Large intestine (tissue), 3 donors: Measurements from ENCODE around the gene TKFC. TPM values are rescaled to one million over a fixed set of nuclear protein-coding genes. Genes with fewer than 3 reads are reported as not detected.

Experiments
- DNase-seq, 2 donors: peaks; one replicate each; pipeline versions ENCODE4 v3.0.0 to v3.0.0-alpha.2; 2013
- H3K27ac ChIP-seq: one replicate; pipeline ENCODE4 v1.5.1; 2013; ENCODE audit warnings: low read length
- H3K27me3 ChIP-seq: 2 replicates; pipeline ENCODE4 v1.6.1; 2013; ENCODE audit warnings: low read length; ENCODE audit not compliant: control insufficient read depth, insufficient read depth
- H3K36me3 ChIP-seq: 2 replicates; pipeline ENCODE4 v1.6.1; 2013; ENCODE audit warnings: low read length; ENCODE audit not compliant: control insufficient read depth, insufficient read depth
- H3K4me1 ChIP-seq: one replicate; pipeline ENCODE4 v1.6.1; 2013; ENCODE audit warnings: low read length; ENCODE audit not compliant: control insufficient read depth, insufficient read depth
- H3K4me3 ChIP-seq: one replicate; pipeline ENCODE4 v1.5.1; 2013; ENCODE audit warnings: low read length
- H3K9me3 ChIP-seq: one replicate; pipeline ENCODE4 v1.6.1; 2013; ENCODE audit warnings: mild to moderate bottlenecking, low read depth, low read length, moderate library complexity; ENCODE audit not compliant: control insufficient read depth
- WGBS: methylation state at CpG from one replicate; pipeline ENCODE4 v1.1.5; 2013; ENCODE audit warnings: low lambda C conversion rate; ENCODE audit not compliant: insufficient coverage; 5-methylcytosine and 5-hydroxymethylcytosine counted together
- polyA plus RNA-seq: library from polyadenylated mRNA; unstranded; fragments of 120-200 nt; gene quantifications from one replicate; pipeline ENCODE4 v1.2.1, GENCODE V29; 2013

The TKFC gene
- polyA plus RNA-seq, 1 donor = 285 TPM

- DNase-seq = no peak
- H3K4me3 ChIP-seq = no peak overlapping the region
- peaks cover 35% of the 10 kb centered on the region for H3K36me3 ChIP-seq
- peaks cover 3% of the 10 kb centered on the region for H3K9me3 ChIP-seq
- 100% methylated on average over 1 of the region's 1 CpG for WGBS
- H3K27ac ChIP-seq = no peak overlapping the region
- H3K4me1 ChIP-seq = peaks cover 32% of the 10 kb centered on the region
- peaks cover 12% of the 10 kb centered on the region for H3K27me3 ChIP-seq
Observed at GRCh38 chr11:61297341-61297740, 35.7 kb upstream of the TKFC start.

GRCh38 chr11:61297746-61298145 is 35.3 kb upstream of the TKFC start:
- H3K27ac ChIP-seq = no peak overlapping the region
- DNase-seq = peak in 1 of 2 donors; percentile 8
- H3K27me3 ChIP-seq = peaks cover 12% of the 10 kb centered on the region
- H3K9me3 ChIP-seq = peaks cover 3% of the 10 kb centered on the region
- WGBS = no CpG with 5 or more reads among the region's 5 CpGs
- no peak overlapping the region for H3K4me3 ChIP-seq
- H3K4me1 ChIP-seq = peaks cover 32% of the 10 kb centered on the region
- peaks cover 39% of the 10 kb centered on the region for H3K36me3 ChIP-seq

- Histone ChIP-seq H3K27me3 (peaks cover 8% of the 10 kb centered on the region), H3K4me1 (peaks cover 28% of the 10 kb centered on the region), H3K36me3 (peaks cover 48% of the 10 kb centered on the region), H3K9me3 (peaks cover 3% of the 10 kb centered on the region), H3K4me3 (no peak overlapping the region), H3K27ac (no peak overlapping the region)
- DNase-seq = peak; percentile 58 to 81
- no CpG with 5 or more reads among the region's 4 CpGs for WGBS
Observed at GRCh38 chr11:61298663-61299244, 34.3 kb upstream of the TKFC start.

GRCh38 chr11:61302550-61302949 is 30.5 kb upstream of the TKFC start:
- peaks cover 15% of the 10 kb centered on the region for H3K4me1 ChIP-seq
- H3K9me3 ChIP-seq = no peaks in the 10 kb centered on the region
- H3K36me3 ChIP-seq = peaks cover 72% of the 10 kb centered on the region
- no CpG with 5 or more reads among the region's 13 CpGs for WGBS
- DNase-seq = no peak
- H3K27me3 ChIP-seq = no peaks in the 10 kb centered on the region
- H3K27ac ChIP-seq = no peak overlapping the region
- no peak overlapping the region for H3K4me3 ChIP-seq

GRCh38 chr11:61303725-61304124 is 29.3 kb upstream of the TKFC start:
- Histone ChIP-seq H3K27ac (no peak overlapping the region), H3K36me3 (peaks cover 84% of the 10 kb centered on the region), H3K4me3 (no peak overlapping the region), H3K9me3 (no peaks in the 10 kb centered on the region), H3K27me3 (no peaks in the 10 kb centered on the region), H3K4me1 (peaks cover 10% of the 10 kb centered on the region)
- no CpG with 5 or more reads among the region's 9 CpGs for WGBS
- DNase-seq = no peak

GRCh38 chr11:61305417-61305816 is 27.6 kb upstream of the TKFC start:
- H3K27ac ChIP-seq = no peak overlapping the region
- no peaks in the 10 kb centered on the region for H3K9me3 ChIP-seq
- no peaks in the 10 kb centered on the region for H3K27me3 ChIP-seq
- H3K36me3 ChIP-seq = peaks cover 85% of the 10 kb centered on the region
- H3K4me3 ChIP-seq = no peak overlapping the region
- H3K4me1 ChIP-seq = no peaks in the 10 kb centered on the region
- DNase-seq = no peak
- whole genome bisulfite sequencing = no CpG with 5 or more reads among the region's 7 CpGs

GRCh38 chr11:61306221-61306620 is 26.8 kb upstream of the TKFC start:
- H3K4me3 ChIP-seq = no peak overlapping the region
- H3K9me3 ChIP-seq = no peaks in the 10 kb centered on the region
- WGBS = no CpG with 5 or more reads among the region's 1 CpG
- DNase-seq = no peak
- no peaks in the 10 kb centered on the region for H3K4me1 ChIP-seq
- no peaks in the 10 kb centered on the region for H3K27me3 ChIP-seq
- no peak overlapping the region for H3K27ac ChIP-seq
- H3K36me3 ChIP-seq = peaks cover 82% of the 10 kb centered on the region

- H3K27ac ChIP-seq = no peak overlapping the region
- no CpG with 5 or more reads among the region's 1 CpG for WGBS
- no peaks in the 10 kb centered on the region for H3K27me3 ChIP-seq
- H3K4me3 ChIP-seq = no peak overlapping the region
- no peaks in the 10 kb centered on the region for H3K4me1 ChIP-seq
- peaks cover 82% of the 10 kb centered on the region for H3K36me3 ChIP-seq
- no peaks in the 10 kb centered on the region for H3K9me3 ChIP-seq
- DNase-seq = no peak
Observed at GRCh38 chr11:61307354-61307753, 25.7 kb upstream of the TKFC start.

GRCh38 chr11:61309141-61309540 is 23.9 kb upstream of the TKFC start:
- WGBS = 67% methylated on average over 1 of the region's 4 CpGs

GRCh38 chr11:61309739-61310138 is 23.3 kb upstream of the TKFC start:
- no peak overlapping the region for H3K27ac ChIP-seq
- H3K4me1 ChIP-seq = no peaks in the 10 kb centered on the region
- no peaks in the 10 kb centered on the region for H3K9me3 ChIP-seq
- no peak overlapping the region for H3K4me3 ChIP-seq
- H3K36me3 ChIP-seq = peaks cover 88% of the 10 kb centered on the region
- WGBS = no CpG with 5 or more reads among the region's 7 CpGs
- no peak for DNase-seq
- H3K27me3 ChIP-seq = no peaks in the 10 kb centered on the region

More at GRCh38 chr11:61309141-61309540, 23.9 kb upstream of the TKFC start:
- Histone ChIP-seq H3K9me3 (no peaks in the 10 kb centered on the region), H3K27ac (no peak overlapping the region), H3K36me3 (peaks cover 83% of the 10 kb centered on the region), H3K4me1 (no peaks in the 10 kb centered on the region), H3K27me3 (no peaks in the 10 kb centered on the region), H3K4me3 (no peak overlapping the region)
- DNase-seq = no peak

GRCh38 chr11:61310749-61311148 is 22.3 kb upstream of the TKFC start:
- no peak for DNase-seq
- no peaks in the 10 kb centered on the region for H3K27me3 ChIP-seq
- no peak overlapping the region for H3K27ac ChIP-seq
- no peaks in the 10 kb centered on the region for H3K9me3 ChIP-seq
- no CpG with 5 or more reads among the region's 8 CpGs for WGBS
- no peak overlapping the region for H3K4me3 ChIP-seq
- no peaks in the 10 kb centered on the region for H3K4me1 ChIP-seq
- peaks cover 85% of the 10 kb centered on the region for H3K36me3 ChIP-seq
